NCI-H1417 (cell line): Measurements from ENCODE around the gene RAP1B.

Experiments used
- DNase-seq, 3 experiments: peaks; one replicate each; lab custom pipeline; 2025; lab: John Stamatoyannopoulos, UW

RAP1B gene

DNA sequence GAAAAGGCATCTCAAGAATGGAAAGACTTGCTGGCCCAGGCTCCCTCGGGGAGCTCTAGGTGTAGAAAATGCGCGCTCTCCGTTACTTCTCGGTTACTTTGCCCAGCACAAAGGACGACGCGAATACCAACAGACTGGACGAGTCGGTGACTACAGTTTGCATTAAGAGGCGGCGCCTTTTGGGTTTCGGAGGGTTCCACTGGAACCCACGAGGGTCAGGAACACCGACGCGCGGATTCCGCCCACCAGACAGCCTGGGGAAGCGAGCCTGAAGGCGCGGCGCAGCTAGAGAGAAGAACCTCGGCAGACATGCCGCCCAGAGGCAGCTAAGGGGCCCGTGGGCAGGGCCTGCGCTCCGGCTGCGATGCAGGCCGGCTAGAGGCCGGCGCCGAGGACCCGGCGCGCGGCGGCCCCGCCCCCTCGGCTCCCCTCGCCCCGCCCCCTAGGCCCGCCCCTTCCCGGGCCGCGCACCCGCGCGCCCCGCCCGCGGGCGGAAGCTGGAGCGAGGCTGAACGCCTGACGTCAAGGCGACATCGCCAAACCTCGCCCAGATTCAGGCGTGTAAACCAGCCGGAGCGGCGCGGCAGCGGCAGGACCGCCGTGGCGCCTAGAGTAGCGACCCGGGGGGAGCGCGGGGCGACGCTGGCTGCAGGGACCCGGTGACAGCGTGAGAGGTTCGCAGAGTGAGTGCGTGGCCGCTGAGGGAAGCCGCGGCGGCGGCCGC lies at the start of gene RAP1B:
Gene RAP1B, plus strand, starts transcription at position 530 of the 724 bp plus-strand sequence. CDS start 37,826 bp downstream, outside the sequence.
- DNase-seq: peak; percentile 94 to 96 (median 95)

GRCh38 chr12:68561830-68562229 lies 48.9 kb upstream of the RAP1B start:
- no peak for DNase-seq

DNA sequence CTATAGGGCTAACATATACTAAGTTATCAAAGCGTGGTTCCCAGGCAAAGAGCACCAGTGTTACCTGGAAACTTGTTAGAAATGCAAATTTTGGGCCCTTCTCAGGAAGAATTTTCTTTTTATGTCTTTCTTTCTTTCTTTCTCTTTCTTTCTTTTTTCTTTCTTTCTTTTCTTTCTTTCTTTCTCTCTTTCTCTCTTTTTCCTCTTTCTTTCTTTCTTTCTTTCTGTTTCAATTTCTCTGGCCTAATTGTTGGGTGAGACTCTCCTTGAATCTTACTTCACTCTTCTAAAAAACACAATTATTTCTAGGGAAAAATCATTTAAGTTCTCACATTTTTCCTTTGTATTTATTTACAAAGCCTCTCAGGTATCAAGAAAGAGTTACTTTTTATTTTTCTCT lies 46.5 kb upstream of the RAP1B start:
- DNase-seq: no peak

DNA sequence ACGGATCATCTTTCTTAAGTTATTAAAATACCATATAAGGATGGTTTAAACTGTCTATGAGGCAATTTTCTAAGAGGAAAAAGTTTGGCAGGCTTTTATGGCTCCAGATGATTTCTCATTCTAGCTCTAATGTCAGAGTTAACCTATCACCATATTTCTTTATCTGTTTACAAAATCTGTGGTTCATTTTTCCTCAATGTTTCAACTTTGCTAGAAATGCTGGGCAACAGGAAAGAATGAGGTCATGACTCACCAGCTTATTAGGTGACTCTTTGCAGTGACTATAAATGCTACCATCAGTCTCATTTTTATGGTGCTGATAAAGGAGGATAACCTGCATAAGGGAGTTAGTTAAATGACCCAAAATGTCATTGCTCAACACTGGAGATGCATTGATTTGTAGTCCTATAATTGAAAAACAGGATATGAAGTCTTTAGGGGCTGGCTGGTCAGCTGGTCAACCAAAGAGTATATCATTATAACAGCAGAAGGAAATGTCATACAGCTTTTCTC lies 45.3 kb upstream of the RAP1B start:
- DNase-seq: peak in 1 of 3 experiments; percentile 28

- DNase-seq: peak in 1 of 3 experiments; percentile 95
These were observed 41.7 kb upstream of the RAP1B start for GRCh38 chr12:68568922-68569569.

- no peak for DNase-seq
These were observed 38.0 kb upstream of the RAP1B start for GRCh38 chr12:68572661-68573060.

DNA sequence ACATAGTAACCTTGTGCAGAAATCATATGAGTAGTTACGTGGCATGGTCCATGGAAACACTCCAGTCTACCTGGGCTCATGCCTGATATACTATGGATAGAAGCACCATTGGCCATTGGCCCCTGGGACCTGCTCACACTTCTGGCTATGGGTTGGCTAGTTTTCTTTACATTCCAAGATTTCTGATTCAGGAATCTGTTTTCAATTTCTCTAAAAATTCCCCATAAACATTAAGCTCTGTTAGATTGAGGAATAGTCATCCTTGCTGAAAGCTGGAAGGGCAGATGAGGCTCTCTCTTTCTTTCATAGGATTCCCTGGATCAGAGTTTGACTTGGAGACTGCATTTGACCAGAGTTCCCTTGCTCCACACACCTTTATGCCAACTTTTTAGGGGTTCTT lies 37.3 kb upstream of the RAP1B start:
- DNase-seq: no peak

DNA sequence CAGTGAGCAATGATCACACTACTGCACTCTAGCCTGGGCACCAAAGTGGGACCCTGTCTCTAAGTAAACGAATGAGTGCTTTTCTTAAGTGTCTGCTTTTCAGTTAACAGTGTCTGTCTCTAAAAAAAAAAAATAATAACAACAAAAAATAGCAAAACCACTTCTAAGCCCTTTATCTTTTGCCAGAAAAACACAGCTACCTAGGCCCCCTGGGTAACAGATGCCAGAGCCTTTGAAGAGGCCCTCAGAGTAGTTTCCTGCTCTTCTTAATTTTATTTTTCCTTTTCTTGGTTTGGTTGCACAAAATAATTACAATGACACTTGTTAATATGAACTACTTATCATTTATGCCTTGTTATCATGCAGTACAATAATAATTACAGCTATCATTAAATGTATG lies 32.8 kb upstream of the RAP1B start:
- DNase-seq: no peak

DNA sequence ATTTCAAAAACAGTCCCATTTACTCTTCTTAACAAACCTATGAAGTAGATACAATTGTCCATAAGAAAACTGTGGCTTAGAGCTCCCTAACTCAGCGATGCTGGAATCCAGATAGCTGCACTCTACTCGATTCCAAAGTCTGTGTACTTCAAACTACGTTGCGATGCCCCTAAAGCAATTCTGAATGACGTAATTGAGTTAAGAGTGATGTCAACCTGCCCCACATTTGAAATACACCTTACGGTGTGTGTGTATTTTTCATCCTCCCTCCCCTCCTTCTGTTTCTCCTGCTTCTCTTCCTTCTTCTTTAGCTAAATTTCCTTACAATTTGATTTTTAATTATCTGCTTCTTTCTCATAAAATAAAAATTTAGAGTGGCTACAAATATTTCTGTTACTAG lies 31.9 kb upstream of the RAP1B start:
- DNase-seq: no peak

- DNase-seq: no peak
These were observed 31.4 kb upstream of the RAP1B start for GRCh38 chr12:68579254-68579653.

- no peak for DNase-seq
These were observed 29.8 kb upstream of the RAP1B start for GRCh38 chr12:68580911-68581310.

- no peak for DNase-seq
These were observed 28.8 kb upstream of the RAP1B start for GRCh38 chr12:68581926-68582325.

DNA sequence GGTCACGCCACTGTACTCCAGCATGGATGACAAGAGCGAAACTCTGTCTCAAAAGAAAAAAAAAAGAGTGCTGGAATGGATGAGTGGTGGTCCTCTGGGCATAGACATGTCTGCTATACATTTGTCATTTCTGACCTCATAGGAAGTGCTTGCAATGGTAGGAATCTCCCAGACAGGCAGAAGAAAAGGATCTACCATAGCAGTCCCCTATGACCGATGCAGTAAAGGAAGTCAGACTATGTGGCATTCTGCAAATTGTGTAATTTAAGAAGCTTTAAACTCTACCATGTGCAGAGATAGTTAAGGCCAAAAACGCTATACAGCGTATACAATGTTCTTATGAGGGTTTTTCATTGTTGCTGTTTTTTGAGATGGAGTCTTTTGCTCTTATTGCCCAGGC lies 24.7 kb upstream of the RAP1B start:
- no peak for DNase-seq

- DNase-seq: no peak
These were observed 23.2 kb upstream of the RAP1B start for GRCh38 chr12:68587448-68587873.

DNA sequence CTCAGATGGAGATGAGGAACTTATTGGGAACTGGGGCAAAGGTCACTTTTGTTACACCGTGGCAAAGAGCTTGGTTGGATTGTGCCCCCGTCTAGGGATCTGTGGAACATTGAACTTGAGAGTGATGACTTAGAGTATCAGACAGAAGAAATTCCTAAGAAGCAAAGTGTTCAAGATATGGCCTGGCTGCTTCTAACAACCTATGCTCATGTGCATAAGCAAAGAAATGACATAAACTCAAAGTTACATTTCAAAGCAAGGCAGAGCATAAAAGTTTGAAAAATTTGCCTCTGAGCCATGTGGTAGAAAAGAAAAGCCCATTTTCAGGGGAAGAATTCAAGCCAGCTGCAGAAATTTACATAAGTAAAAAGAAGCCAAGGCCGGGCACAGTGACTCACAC lies 21.5 kb upstream of the RAP1B start:
- DNase-seq: no peak

DNA sequence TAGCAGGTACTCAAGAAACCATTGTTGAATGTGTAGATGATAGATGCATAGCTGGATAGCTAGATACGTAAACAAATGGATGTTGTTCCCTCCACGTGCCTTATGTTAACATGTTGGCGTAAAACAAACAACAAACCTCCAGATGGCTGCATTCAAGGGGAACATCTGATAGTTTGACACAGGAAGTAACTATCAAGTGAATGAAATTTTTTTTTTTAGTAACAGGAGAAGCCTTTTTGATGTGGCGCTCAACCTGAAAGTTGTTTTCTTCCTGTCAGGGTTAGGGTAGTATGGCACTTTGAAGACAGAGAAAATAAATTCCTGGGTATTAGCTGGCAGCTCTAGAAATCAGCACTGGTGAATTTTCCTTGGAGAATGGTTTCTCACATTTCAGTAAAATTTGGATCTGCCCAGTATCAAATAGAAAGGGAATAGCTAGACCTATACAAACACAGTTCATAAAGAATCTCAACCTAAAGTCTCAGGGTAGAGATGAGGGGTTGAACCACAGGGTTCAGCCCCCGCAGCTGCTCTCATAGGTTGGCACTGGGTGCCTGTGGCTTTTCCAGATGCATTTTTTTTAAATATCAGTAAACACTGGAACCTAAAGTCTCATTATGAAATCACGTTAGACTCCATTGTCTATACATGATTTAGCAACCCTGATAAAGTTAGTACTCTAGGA lies 18.8 kb upstream of the RAP1B start:
- peak in 1 of 3 experiments; percentile 15 for DNase-seq

DNA sequence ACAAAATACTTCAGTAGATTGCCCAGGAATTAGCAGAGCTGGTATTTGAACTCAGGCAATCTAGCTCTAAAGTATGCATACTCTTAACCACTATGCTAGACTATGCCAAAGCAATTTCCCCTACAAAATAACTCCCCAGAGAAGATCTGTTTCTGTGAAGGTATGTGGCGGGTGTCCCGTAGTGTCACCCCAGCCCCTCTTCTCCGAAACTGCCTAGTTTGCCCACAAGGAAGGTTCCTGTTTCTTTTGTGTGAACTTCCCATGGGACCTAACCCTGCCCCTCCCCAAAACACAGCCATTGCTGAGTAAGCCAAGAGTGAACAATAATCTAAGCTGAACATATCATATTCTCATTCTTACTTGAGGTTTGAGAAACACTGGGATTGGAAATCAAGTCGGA lies 15.5 kb upstream of the RAP1B start:
- no peak for DNase-seq

DNA sequence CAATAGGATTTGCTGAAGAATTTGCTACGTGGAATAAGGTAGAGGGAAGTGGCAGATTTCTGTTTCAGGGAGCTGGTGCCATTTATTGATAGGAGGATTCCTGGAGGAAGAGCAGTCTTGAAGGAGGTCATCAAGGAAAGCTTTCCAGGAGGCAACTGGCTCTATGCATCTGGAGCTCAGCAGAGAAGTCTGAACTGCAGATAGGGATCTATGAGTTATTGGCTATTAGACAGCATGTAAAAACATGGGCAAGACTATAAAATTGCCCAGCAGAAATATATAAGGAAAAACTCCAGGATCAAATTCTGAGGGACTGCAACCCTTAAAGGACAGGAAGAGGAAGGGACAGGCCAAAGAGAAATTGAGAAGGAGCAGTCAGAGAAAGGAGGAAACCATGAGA lies 8.9 kb upstream of the RAP1B start:
- DNase-seq: no peak

- no peak for DNase-seq
These were observed 8.0 kb upstream of the RAP1B start for GRCh38 chr12:68602720-68603119.

DNA sequence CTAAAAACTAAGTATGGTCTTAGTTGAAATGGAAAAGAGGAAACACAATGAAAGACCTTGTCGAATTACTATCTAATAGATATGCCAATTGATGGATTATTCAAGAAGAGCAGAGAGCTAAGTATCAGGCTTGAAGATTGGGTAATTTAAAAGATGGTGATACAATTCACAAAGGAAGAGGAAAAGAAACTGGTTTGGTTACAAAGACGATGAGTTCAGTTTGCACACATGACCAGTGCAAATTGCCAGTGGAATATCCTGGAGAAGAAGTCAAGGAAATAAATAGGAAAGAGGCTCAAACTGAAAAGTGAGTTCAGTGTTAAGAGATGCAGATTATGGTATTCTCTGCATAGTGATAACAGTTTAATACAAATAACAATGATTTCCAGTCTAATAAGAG lies 2.5 kb upstream of the RAP1B start:
- no peak for DNase-seq

DNA sequence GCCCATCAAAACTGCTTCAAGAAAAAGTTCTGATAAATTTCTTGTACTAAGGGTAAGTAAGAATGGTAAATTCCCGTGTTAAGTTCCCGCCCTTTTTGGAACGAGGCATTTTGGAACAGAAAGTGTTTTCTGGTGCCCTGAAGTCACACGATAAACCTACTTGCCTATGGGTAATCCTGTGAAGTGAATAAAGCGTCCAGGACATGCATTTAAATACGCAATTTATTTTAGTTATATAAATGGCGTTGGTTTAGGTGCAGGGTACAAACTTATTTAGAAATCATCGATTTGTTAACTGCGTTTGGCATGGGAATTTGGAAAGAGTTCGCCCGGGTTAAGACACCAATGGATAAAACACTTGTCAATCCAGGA lies 715 bp upstream of the RAP1B start:
- DNase-seq: peak in 1 of 3 experiments; percentile 57

- DNase-seq: peak in 2 of 3 experiments; percentile 77 to 78
These were observed 551 bp downstream of the RAP1B start for GRCh38 chr12:68611094-68611805.
